ENCODE results near the gene FAHD2A.
"Not testable (repeated sequence)": the region's sequence is repeated elsewhere in the genome, so short reads cannot be mapped to it uniquely, and the experiment has no call there.

FAHD2A gene

DNA sequence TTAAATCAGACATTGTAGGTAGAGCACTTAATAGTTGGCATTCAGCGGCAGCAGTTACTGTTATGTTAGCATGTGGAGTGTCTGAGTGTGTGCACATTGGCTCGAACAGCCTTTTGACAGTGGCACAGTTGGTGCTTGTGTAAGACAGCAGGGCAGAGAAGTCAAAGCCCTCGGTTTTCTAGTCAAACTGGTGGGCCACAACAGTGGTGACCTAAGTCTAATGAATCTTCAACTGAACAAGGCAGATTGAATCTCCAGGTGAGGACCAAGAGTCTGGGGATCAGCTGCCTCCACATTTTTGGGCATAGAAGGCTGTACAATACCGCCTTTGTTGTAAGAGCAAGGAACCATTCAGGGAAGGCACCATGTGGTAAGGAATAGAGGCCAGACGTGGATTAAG is 1.3 kb downstream of the FAHD2A start:
- Histone ChIP-seq H3K4me3 (ENCODE audit: low read depth in 1 of 2, low read length in 2 of 2) (peak overlapping the region in 1 of 2 donors; percentile 98), H3K9ac (ENCODE audit: low read depth in 1 of 2, low read length in 2 of 2) (peak overlapping the region in 1 of 2 donors; percentile 92)

DNA sequence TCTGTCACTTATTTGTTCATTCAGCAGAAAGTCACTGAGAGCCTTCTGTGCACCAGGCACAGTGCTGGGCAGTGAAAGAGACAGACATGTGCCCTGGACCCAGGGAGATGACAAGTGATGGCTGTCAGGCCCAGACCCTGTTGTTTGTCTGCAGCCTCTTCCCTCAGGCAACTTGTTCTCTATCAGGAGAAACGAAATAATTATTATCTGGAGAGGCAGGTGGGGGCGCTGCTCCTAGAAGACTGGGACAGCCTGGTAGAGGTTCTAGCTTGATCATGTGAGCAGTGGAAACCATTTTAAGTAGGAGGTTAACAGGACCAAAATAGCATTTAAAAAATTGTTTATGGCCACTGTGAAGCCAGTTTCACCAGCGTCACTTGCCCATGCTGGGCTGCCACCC is 2.2 kb downstream of the FAHD2A start:
- H3K27ac ChIP-seq (ENCODE audit: low read depth, low read length); H3K9me3 ChIP-seq (ENCODE audit: control insufficient read depth in 1 of 2, low read length in 2 of 2); H3K27me3 ChIP-seq (ENCODE audit: control insufficient read depth in 1 of 2, insufficient read depth in 2 of 2, low read length in 2 of 2); H3K36me3 ChIP-seq (ENCODE audit: control insufficient read depth in 1 of 2, insufficient read depth in 2 of 2, low read length in 2 of 2); H3K4me1 ChIP-seq (ENCODE audit: control insufficient read depth in 1 of 2, insufficient read depth in 2 of 2, low read length in 2 of 2); H3K4me3 ChIP-seq (ENCODE audit: low read depth in 1 of 2, low read length in 2 of 2); H3K9ac ChIP-seq (ENCODE audit: low read depth in 1 of 2, low read length in 2 of 2): not testable (repeated sequence)

More for the DNA sequence above, 1.3 kb downstream of the FAHD2A start:
- H3K27me3 ChIP-seq (ENCODE audit: control insufficient read depth in 1 of 2, insufficient read depth in 2 of 2, low read length in 2 of 2); H3K27ac ChIP-seq (ENCODE audit: low read depth, low read length); H3K36me3 ChIP-seq (ENCODE audit: control insufficient read depth in 1 of 2, insufficient read depth in 2 of 2, low read length in 2 of 2); H3K4me1 ChIP-seq (ENCODE audit: control insufficient read depth in 1 of 2, insufficient read depth in 2 of 2, low read length in 2 of 2); H3K9me3 ChIP-seq (ENCODE audit: control insufficient read depth in 1 of 2, low read length in 2 of 2): not testable (repeated sequence)

DNA sequence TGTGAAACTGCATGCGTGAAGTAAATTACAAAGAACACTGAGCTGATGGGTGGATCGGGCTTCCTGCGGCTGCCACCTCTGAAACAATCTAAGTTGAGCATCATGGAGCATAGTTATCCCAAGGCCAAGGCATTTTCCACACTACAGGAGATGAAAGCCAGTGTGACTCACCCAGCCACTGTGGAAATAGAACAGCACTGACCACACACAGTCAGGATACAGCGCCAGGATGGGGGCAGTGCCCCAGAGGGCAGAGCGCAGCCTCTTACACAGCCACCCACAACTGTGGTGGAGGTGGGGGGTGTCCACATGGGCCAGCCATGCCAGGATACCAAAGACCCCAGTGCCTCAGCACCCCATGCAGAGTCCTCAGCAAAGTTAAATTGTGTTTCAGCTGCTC is 8.7 kb downstream of the FAHD2A start:
- H3K27me3 ChIP-seq (ENCODE audit: control insufficient read depth in 1 of 2, insufficient read depth in 2 of 2, low read length in 2 of 2); H3K9ac ChIP-seq (ENCODE audit: low read depth in 1 of 2, low read length in 2 of 2); H3K4me1 ChIP-seq (ENCODE audit: control insufficient read depth in 1 of 2, insufficient read depth in 2 of 2, low read length in 2 of 2); H3K27ac ChIP-seq (ENCODE audit: low read depth, low read length); H3K9me3 ChIP-seq (ENCODE audit: control insufficient read depth in 1 of 2, low read length in 2 of 2); H3K4me3 ChIP-seq (ENCODE audit: low read depth in 1 of 2, low read length in 2 of 2): not testable (repeated sequence)
- H3K36me3 ChIP-seq (ENCODE audit: control insufficient read depth in 1 of 2, insufficient read depth in 2 of 2, low read length in 2 of 2): peaks cover 3 to 13% of the 10 kb centered on the region in 2 donors

DNA sequence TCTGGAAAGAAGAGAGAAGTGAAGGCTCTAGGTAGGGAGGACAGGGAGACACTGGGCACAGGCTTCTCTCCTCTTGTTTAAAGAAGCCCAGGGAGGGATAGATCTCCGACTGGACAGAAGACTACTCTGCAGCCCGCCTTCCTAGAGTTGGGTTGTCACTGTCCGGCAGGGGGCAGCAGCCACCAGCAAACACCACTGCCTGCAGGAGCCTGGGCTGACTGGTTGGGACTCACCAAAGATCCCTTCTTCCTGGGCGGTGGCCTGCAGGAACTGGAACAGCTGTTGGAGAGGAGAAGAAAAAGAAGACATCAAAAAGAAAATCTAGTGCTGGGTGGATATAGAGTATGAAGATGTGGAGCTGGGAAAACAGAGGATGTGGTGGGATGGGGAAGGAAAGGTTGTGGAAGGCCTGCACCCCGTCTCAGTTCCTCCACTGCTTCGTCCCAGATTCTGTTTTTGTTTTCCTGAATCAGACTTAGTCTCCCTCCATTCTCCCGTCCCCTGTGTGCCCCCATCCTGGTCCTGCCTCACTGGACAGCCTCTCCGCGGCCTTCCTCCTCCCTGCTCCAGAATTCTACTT is 11.6 kb downstream of the FAHD2A start:
- H3K27me3 ChIP-seq (ENCODE audit: control insufficient read depth in 1 of 2, insufficient read depth in 2 of 2, low read length in 2 of 2); H3K9ac ChIP-seq (ENCODE audit: low read depth in 1 of 2, low read length in 2 of 2); H3K9me3 ChIP-seq (ENCODE audit: control insufficient read depth in 1 of 2, low read length in 2 of 2); H3K4me3 ChIP-seq (ENCODE audit: low read depth in 1 of 2, low read length in 2 of 2); H3K27ac ChIP-seq (ENCODE audit: low read depth, low read length); H3K4me1 ChIP-seq (ENCODE audit: control insufficient read depth in 1 of 2, insufficient read depth in 2 of 2, low read length in 2 of 2): not testable (repeated sequence)
- peaks cover 0 to 13% of the 10 kb centered on the region in 2 donors for H3K36me3 ChIP-seq (ENCODE audit: control insufficient read depth in 1 of 2, insufficient read depth in 2 of 2, low read length in 2 of 2)

DNA sequence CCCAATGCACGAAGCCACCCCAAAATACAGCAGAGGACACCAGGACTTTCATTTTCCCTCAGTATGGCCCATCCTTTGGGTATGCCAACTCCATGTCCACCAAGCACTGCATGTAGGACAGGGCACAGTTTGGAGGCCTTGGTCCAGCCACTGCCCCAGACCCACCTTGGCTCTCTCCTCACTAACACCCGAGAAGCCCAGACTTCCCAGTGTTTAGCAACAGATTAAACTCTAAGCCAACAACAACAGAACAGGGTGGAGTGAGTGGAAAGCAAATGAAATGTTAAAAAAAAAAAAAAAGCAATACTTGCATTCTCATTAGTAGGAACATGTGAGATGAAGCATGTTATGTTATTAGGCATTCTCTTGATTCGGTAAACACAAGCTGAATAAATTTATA is 12.6 kb downstream of the FAHD2A start:
- H3K4me3 ChIP-seq (ENCODE audit: low read depth in 1 of 2, low read length in 2 of 2); H3K4me1 ChIP-seq (ENCODE audit: control insufficient read depth in 1 of 2, insufficient read depth in 2 of 2, low read length in 2 of 2); H3K27me3 ChIP-seq (ENCODE audit: control insufficient read depth in 1 of 2, insufficient read depth in 2 of 2, low read length in 2 of 2); H3K9ac ChIP-seq (ENCODE audit: low read depth in 1 of 2, low read length in 2 of 2); H3K9me3 ChIP-seq (ENCODE audit: control insufficient read depth in 1 of 2, low read length in 2 of 2); H3K27ac ChIP-seq (ENCODE audit: low read depth, low read length): not testable (repeated sequence)
- peaks cover 0 to 10% of the 10 kb centered on the region in 2 donors for H3K36me3 ChIP-seq (ENCODE audit: control insufficient read depth in 1 of 2, insufficient read depth in 2 of 2, low read length in 2 of 2)

DNA sequence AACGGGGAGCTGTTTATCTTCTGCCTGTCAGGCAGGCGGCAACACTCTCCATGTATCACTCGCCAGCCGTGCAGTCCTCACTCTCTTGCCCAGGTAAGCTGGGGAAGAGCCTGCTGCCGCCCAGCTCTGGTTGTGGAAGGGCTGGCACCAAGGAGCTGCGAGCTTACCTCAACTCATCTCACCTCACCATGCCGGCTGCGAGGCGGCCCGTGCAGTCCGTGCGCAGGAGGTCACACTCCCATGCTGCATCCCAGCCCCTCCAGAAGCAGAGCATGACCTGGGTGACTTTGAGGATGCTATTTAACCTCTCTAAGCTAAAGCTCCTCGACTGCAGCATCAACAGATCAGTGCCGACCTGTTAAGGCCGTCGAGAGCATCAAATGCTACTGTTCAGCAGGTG is 13.1 kb downstream of the FAHD2A start:
- not testable (repeated sequence) for H3K27me3 ChIP-seq (ENCODE audit: control insufficient read depth in 1 of 2, insufficient read depth in 2 of 2, low read length in 2 of 2); H3K9ac ChIP-seq (ENCODE audit: low read depth in 1 of 2, low read length in 2 of 2); H3K9me3 ChIP-seq (ENCODE audit: control insufficient read depth in 1 of 2, low read length in 2 of 2); H3K4me1 ChIP-seq (ENCODE audit: control insufficient read depth in 1 of 2, insufficient read depth in 2 of 2, low read length in 2 of 2); H3K27ac ChIP-seq (ENCODE audit: low read depth, low read length); H3K4me3 ChIP-seq (ENCODE audit: low read depth in 1 of 2, low read length in 2 of 2)
- H3K36me3 ChIP-seq (ENCODE audit: control insufficient read depth in 1 of 2, insufficient read depth in 2 of 2, low read length in 2 of 2): peaks cover 0 to 10% of the 10 kb centered on the region in 2 donors

DNA sequence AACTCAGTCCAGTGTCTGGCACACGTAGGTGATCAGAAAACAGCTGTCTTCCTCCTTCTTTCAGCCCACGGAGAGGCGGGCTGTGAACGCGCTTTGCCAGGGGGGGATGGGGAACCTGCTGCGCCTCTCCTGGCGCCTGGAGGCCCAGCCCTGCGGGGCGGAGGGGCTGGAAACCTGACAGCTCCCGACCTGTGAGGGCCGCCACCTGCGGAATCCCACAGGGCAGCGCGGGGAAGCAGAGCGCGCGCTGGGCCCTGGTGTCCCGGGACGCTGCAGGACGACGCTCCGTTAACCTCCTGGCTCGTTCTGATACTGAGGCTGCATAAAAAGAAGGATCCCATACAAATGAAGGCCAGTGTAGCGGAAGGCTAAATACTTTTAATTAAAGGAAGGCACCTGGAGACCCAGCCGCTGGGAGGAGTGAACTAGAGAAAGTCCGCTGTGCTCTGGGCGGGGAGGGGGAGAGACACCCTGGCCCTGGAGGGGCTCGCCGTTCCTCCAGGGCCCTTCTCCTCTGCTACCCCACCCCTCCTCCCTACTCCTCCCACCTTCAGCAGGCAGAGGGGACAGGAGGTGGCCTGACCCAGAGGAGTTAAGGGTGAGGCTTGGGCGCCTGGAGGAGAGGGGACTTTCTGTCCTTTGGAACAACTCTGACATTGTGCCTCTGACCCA is 24.8 kb downstream of the FAHD2A start:
- H3K4me1 ChIP-seq (ENCODE audit: control insufficient read depth in 1 of 2, insufficient read depth in 2 of 2, low read length in 2 of 2); H3K9ac ChIP-seq (ENCODE audit: low read depth in 1 of 2, low read length in 2 of 2); H3K27ac ChIP-seq (ENCODE audit: low read depth, low read length); H3K9me3 ChIP-seq (ENCODE audit: control insufficient read depth in 1 of 2, low read length in 2 of 2); H3K4me3 ChIP-seq (ENCODE audit: low read depth in 1 of 2, low read length in 2 of 2); H3K36me3 ChIP-seq (ENCODE audit: control insufficient read depth in 1 of 2, insufficient read depth in 2 of 2, low read length in 2 of 2); H3K27me3 ChIP-seq (ENCODE audit: control insufficient read depth in 1 of 2, insufficient read depth in 2 of 2, low read length in 2 of 2): not testable (repeated sequence)

DNA sequence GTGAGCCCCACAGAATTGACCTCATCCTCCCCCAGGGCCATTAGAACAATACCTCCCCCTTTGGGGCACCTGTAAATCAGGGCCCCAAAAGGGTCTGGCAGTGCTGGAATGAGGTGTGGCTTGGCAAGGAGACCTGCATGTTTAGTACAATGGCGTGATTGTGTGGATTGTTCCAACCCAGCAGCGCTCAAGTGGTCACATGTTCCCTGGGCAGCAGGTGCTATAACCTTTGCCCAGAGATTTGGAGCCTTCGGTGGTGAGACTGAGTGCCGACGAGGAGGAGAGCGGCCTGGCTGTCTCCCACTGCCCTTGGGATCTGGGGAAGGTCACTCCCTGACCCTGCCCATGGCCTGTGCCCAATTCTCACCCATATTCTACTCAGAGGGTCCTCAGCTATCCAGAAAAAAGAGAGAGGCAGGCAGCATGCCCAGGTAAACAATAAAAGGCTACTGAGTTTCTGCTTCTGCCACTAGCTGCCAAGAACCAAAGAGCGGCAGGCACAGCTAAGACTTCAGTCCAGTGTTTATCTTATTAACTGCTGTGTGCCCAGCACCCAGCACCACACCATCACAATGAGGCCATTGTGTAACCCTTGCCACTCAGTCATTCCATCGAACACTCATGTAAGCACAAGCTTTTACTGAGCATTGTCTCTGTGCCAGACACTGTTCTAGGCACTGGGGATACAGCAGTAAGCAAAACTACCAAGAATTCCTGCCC is 27.4 kb downstream of the FAHD2A start:
- not testable (repeated sequence) for H3K4me3 ChIP-seq (ENCODE audit: low read depth in 1 of 2, low read length in 2 of 2); H3K36me3 ChIP-seq (ENCODE audit: control insufficient read depth in 1 of 2, insufficient read depth in 2 of 2, low read length in 2 of 2); H3K27me3 ChIP-seq (ENCODE audit: control insufficient read depth in 1 of 2, insufficient read depth in 2 of 2, low read length in 2 of 2); H3K4me1 ChIP-seq (ENCODE audit: control insufficient read depth in 1 of 2, insufficient read depth in 2 of 2, low read length in 2 of 2); H3K9me3 ChIP-seq (ENCODE audit: control insufficient read depth in 1 of 2, low read length in 2 of 2); H3K9ac ChIP-seq (ENCODE audit: low read depth in 1 of 2, low read length in 2 of 2); H3K27ac ChIP-seq (ENCODE audit: low read depth, low read length)

DNA sequence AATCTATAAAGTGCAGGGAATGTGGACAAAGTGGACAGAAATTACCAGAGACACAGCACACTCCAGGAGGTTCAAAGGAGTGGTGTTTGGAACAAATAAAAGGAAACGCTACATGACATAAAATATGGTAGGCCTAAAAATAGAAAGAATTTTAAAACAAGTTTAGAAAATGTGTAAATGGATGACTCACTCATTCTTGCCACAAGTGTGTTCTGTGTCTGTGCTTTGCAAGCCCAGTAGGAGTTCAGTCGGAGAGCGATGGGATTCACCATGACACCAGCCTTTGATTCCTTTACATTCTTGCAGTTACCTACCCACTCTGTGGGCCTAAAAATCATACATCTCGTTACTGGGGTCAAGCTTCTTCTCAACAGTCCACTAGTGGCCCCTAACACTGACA is 30.9 kb downstream of the FAHD2A start:
- H3K4me3 ChIP-seq (ENCODE audit: low read depth in 1 of 2, low read length in 2 of 2); H3K36me3 ChIP-seq (ENCODE audit: control insufficient read depth in 1 of 2, insufficient read depth in 2 of 2, low read length in 2 of 2); H3K9ac ChIP-seq (ENCODE audit: low read depth in 1 of 2, low read length in 2 of 2); H3K27ac ChIP-seq (ENCODE audit: low read depth, low read length); H3K9me3 ChIP-seq (ENCODE audit: control insufficient read depth in 1 of 2, low read length in 2 of 2); H3K27me3 ChIP-seq (ENCODE audit: control insufficient read depth in 1 of 2, insufficient read depth in 2 of 2, low read length in 2 of 2); H3K4me1 ChIP-seq (ENCODE audit: control insufficient read depth in 1 of 2, insufficient read depth in 2 of 2, low read length in 2 of 2): not testable (repeated sequence)

DNA sequence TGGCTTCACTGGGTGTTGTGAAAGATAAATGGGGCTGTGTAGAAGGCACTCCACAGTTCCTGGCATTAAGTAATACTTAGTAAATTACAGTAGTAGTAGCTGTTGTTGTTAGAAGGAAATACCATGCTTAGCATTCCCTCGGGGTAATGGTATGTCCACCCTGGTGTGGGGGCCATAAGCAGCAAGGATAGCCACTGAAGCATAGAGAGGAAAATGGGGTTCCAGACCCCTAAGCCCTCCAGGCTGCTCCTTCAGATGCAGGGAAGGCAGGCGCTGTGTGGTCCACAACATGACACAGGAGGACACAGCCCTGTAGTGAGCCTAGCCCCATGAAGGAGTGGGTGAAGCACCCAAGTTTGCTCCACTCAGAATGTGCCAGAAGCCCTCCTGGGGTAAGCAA is 31.5 kb downstream of the FAHD2A start:
- not testable (repeated sequence) for H3K9ac ChIP-seq (ENCODE audit: low read depth in 1 of 2, low read length in 2 of 2); H3K36me3 ChIP-seq (ENCODE audit: control insufficient read depth in 1 of 2, insufficient read depth in 2 of 2, low read length in 2 of 2); H3K4me1 ChIP-seq (ENCODE audit: control insufficient read depth in 1 of 2, insufficient read depth in 2 of 2, low read length in 2 of 2); H3K4me3 ChIP-seq (ENCODE audit: low read depth in 1 of 2, low read length in 2 of 2); H3K9me3 ChIP-seq (ENCODE audit: control insufficient read depth in 1 of 2, low read length in 2 of 2); H3K27me3 ChIP-seq (ENCODE audit: control insufficient read depth in 1 of 2, insufficient read depth in 2 of 2, low read length in 2 of 2); H3K27ac ChIP-seq (ENCODE audit: low read depth, low read length)
